SK-N-SH treated with all-trans-retinoic acid at 6 μM for 48 hours (cell line): ENCODE results near the gene SAMMSON.

Source experiments
- ATAC-seq: fragments of 200-7000 bp; cut with Tn5 transposase; 3 replicates; pipeline ENCODE4 v1.9.1; 2020; ENCODE audit warnings: mild to moderate bottlenecking, moderate library complexity
- ARNTL ChIP-seq: fragments of 450-650 bp; formaldehyde crosslinking; IDR thresholded peaks from 2 replicates; pipeline ENCODE4 v1.5.0; 2020; ENCODE audit warnings: low read depth, mild to moderate bottlenecking, moderate library complexity, borderline replicate concordance
- BACH2 ChIP-seq: fragments of 250-450 bp; sonication (Bioruptor Pico); IDR thresholded peaks from 2 replicates; pipeline ENCODE4 v1.9.0; 2021; ENCODE audit warnings: mild to moderate bottlenecking, borderline replicate concordance
- CSDC2 ChIP-seq: fragments of 250-450 bp; sonication (Bioruptor Pico); IDR thresholded peaks from 2 replicates; pipeline ENCODE4 v1.5.0; 2020; ENCODE audit warnings: mild to moderate bottlenecking, moderate library complexity
- ESRRG ChIP-seq: fragments of 250-450 bp; sonication (Bioruptor Pico); IDR thresholded peaks from 2 replicates; pipeline ENCODE4 v1.6.1; 2021; ENCODE audit warnings: mild to moderate bottlenecking
- GLIS3 ChIP-seq: fragments of 250-450 bp; sonication (Bioruptor Pico); IDR thresholded peaks from 2 replicates; pipeline ENCODE4 v1.5.0; 2020; ENCODE audit warnings: mild to moderate bottlenecking, moderate library complexity
- ISL1 ChIP-seq: fragments of 250-450 bp; sonication (Bioruptor Pico); IDR thresholded peaks from 2 replicates; pipeline ENCODE4 v2.1.2; 2022; ENCODE audit warnings: mild to moderate bottlenecking, moderate library complexity
- OSR1 ChIP-seq: fragments of 250-450 bp; sonication (Bioruptor Pico); IDR thresholded peaks from 2 replicates; pipeline ENCODE4 v1.8.0; 2022; ENCODE audit warnings: moderate library complexity, mild to moderate bottlenecking, inconsistent platforms
- PPARA ChIP-seq: fragments of 250-450 bp; sonication (Bioruptor Pico); IDR thresholded peaks from 2 replicates; pipeline ENCODE4 v1.5.0; 2020; ENCODE audit warnings: mild to moderate bottlenecking, borderline replicate concordance
- RARB ChIP-seq: fragments of 250-450 bp; sonication (Bioruptor Pico); IDR thresholded peaks from 2 replicates; pipeline ENCODE4 v1.8.0; 2021; ENCODE audit warnings: mild to moderate bottlenecking, moderate library complexity
- SNAI2 ChIP-seq: fragments of 250-450 bp; sonication (Bioruptor Pico); IDR thresholded peaks from 2 replicates; pipeline ENCODE4 v1.5.0; 2020; ENCODE audit warnings: mild to moderate bottlenecking, moderate library complexity
- TCF4 ChIP-seq: fragments of 250-450 bp; sonication (Bioruptor Pico); IDR thresholded peaks from 2 replicates; pipeline ENCODE4 v1.8.0; 2021; ENCODE audit warnings: mild to moderate bottlenecking, moderate library complexity, borderline replicate concordance
- TOX ChIP-seq: fragments of 250-450 bp; sonication (Bioruptor Pico); IDR thresholded peaks from 2 replicates; pipeline ENCODE4 v1.8.0; 2021; ENCODE audit warnings: mild to moderate bottlenecking, moderate library complexity, borderline replicate concordance
- ZC3H10 ChIP-seq: fragments of 250-450 bp; sonication (Bioruptor Pico); IDR thresholded peaks from 2 replicates; pipeline ENCODE4 v1.5.1; 2021; ENCODE audit warnings: mild to moderate bottlenecking, moderate library complexity
- ZFP3 ChIP-seq: fragments of 250-450 bp; sonication (Bioruptor Pico); IDR thresholded peaks from 2 replicates; pipeline ENCODE4 v1.5.0; 2020; ENCODE audit warnings: mild to moderate bottlenecking, moderate library complexity
- ZFP30 ChIP-seq: fragments of 450-650 bp; formaldehyde crosslinking; IDR thresholded peaks from 2 replicates; pipeline ENCODE4 v1.5.0; 2022; ENCODE audit warnings: mild to moderate bottlenecking, moderate library complexity
- ZNF565 ChIP-seq: fragments of 450-650 bp; formaldehyde crosslinking; conservative IDR thresholded peaks from 2 replicates; pipeline ENCODE4 v1.5.0; 2020; ENCODE audit warnings: low read depth, mild to moderate bottlenecking, moderate library complexity
- ZNF70 ChIP-seq: fragments of 450-650 bp; formaldehyde crosslinking; IDR thresholded peaks from 2 replicates; pipeline ENCODE4 v1.5.0; 2020; ENCODE audit warnings: mild to moderate bottlenecking, moderate library complexity
- ZNF8 ChIP-seq: fragments of 450-650 bp; formaldehyde crosslinking; IDR thresholded peaks from 2 replicates; pipeline ENCODE4 v1.5.0; 2020; ENCODE audit warnings: mild to moderate bottlenecking, moderate library complexity
- TF ChIP-seq, protein P1 (sequence below): fragments of 250-450 bp; sonication (Bioruptor Pico); IDR thresholded peaks from 2 replicates; pipeline ENCODE4 v1.8.0; 2020; ENCODE audit warnings: mild to moderate bottlenecking, moderate library complexity, borderline replicate concordance
- TF ChIP-seq, protein P2 (sequence below): fragments of 250-450 bp; sonication (Bioruptor Pico); IDR thresholded peaks from 2 replicates; pipeline ENCODE4 v1.5.1; 2021; ENCODE audit warnings: mild to moderate bottlenecking, moderate library complexity
- TF ChIP-seq, protein P3 (sequence below): fragments of 250-450 bp; sonication (Bioruptor Pico); IDR thresholded peaks from 2 replicates; pipeline ENCODE4 v1.5.0; 2020; ENCODE audit warnings: mild to moderate bottlenecking, moderate library complexity
- TF ChIP-seq, protein P4 (sequence below): fragments of 250-450 bp; sonication (Bioruptor Pico); IDR thresholded peaks from 2 replicates; pipeline ENCODE4 v1.5.1; 2020; ENCODE audit warnings: low read depth, mild to moderate bottlenecking, moderate library complexity
- TF ChIP-seq, protein P5 (sequence below): fragments of 250-450 bp; sonication (Bioruptor Pico); IDR thresholded peaks from 2 replicates; pipeline ENCODE4 v1.8.0; 2021; ENCODE audit warnings: low read depth, mild to moderate bottlenecking, moderate library complexity, borderline replicate concordance

SAMMSON gene

DNA sequence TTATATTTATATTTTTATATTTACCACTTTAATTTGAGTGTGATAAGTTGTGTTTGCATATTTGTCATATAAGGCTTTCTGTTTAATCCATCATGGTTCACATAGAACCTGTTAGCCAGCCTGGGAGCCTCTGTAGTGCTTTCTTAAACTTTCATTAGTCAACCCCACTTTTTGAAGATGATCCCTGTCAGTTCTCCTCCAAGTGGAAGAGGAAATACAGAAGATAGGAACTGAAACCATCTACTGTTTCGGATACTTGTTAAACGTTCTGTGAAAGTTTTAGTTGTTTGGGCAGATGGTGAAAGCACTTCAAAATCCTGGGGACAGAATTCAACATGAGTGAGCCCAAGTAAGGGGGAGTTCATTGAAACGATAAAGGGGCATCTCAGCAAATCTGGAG lies 4.6 kb upstream of the SAMMSON start:
- ATAC-seq: no peak
- no peak for TF ChIP-seq GLIS3 (CRISPR knock-in tag)
- no peak for TF ChIP-seq ARNTL (CRISPR knock-in tag)
- no peak for TF ChIP-seq ZNF565 (CRISPR knock-in tag)
- no peak for TF ChIP-seq SNAI2
- TF ChIP-seq, protein P1, sequence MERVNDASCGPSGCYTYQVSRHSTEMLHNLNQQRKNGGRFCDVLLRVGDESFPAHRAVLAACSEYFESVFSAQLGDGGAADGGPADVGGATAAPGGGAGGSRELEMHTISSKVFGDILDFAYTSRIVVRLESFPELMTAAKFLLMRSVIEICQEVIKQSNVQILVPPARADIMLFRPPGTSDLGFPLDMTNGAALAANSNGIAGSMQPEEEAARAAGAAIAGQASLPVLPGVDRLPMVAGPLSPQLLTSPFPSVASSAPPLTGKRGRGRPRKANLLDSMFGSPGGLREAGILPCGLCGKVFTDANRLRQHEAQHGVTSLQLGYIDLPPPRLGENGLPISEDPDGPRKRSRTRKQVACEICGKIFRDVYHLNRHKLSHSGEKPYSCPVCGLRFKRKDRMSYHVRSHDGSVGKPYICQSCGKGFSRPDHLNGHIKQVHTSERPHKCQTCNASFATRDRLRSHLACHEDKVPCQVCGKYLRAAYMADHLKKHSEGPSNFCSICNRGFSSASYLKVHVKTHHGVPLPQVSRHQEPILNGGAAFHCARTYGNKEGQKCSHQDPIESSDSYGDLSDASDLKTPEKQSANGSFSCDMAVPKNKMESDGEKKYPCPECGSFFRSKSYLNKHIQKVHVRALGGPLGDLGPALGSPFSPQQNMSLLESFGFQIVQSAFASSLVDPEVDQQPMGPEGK (CRISPR knock-in tag): no peak
- TF ChIP-seq TOX: no peak
- TF ChIP-seq CSDC2: no peak
- no peak for TF ChIP-seq ISL1 (CRISPR knock-in tag)
- TF ChIP-seq RARB (CRISPR knock-in tag): no peak
- no peak for TF ChIP-seq OSR1 (CRISPR knock-in tag)
- TF ChIP-seq TCF4 (CRISPR knock-in tag): no peak
- TF ChIP-seq, protein P2, sequence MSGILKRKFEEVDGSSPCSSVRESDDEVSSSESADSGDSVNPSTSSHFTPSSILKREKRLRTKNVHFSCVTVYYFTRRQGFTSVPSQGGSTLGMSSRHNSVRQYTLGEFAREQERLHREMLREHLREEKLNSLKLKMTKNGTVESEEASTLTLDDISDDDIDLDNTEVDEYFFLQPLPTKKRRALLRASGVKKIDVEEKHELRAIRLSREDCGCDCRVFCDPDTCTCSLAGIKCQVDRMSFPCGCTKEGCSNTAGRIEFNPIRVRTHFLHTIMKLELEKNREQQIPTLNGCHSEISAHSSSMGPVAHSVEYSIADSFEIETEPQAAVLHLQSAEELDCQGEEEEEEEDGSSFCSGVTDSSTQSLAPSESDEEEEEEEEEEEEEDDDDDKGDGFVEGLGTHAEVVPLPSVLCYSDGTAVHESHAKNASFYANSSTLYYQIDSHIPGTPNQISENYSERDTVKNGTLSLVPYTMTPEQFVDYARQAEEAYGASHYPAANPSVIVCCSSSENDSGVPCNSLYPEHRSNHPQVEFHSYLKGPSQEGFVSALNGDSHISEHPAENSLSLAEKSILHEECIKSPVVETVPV: no peak
- TF ChIP-seq ZNF70 (CRISPR knock-in tag): no peak
- no peak for TF ChIP-seq ZNF8
- TF ChIP-seq, protein P3, sequence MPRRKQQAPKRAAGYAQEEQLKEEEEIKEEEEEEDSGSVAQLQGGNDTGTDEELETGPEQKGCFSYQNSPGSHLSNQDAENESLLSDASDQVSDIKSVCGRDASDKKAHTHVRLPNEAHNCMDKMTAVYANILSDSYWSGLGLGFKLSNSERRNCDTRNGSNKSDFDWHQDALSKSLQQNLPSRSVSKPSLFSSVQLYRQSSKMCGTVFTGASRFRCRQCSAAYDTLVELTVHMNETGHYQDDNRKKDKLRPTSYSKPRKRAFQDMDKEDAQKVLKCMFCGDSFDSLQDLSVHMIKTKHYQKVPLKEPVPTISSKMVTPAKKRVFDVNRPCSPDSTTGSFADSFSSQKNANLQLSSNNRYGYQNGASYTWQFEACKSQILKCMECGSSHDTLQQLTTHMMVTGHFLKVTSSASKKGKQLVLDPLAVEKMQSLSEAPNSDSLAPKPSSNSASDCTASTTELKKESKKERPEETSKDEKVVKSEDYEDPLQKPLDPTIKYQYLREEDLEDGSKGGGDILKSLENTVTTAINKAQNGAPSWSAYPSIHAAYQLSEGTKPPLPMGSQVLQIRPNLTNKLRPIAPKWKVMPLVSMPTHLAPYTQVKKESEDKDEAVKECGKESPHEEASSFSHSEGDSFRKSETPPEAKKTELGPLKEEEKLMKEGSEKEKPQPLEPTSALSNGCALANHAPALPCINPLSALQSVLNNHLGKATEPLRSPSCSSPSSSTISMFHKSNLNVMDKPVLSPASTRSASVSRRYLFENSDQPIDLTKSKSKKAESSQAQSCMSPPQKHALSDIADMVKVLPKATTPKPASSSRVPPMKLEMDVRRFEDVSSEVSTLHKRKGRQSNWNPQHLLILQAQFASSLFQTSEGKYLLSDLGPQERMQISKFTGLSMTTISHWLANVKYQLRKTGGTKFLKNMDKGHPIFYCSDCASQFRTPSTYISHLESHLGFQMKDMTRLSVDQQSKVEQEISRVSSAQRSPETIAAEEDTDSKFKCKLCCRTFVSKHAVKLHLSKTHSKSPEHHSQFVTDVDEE (CRISPR knock-in tag): no peak
- TF ChIP-seq, protein P4, sequence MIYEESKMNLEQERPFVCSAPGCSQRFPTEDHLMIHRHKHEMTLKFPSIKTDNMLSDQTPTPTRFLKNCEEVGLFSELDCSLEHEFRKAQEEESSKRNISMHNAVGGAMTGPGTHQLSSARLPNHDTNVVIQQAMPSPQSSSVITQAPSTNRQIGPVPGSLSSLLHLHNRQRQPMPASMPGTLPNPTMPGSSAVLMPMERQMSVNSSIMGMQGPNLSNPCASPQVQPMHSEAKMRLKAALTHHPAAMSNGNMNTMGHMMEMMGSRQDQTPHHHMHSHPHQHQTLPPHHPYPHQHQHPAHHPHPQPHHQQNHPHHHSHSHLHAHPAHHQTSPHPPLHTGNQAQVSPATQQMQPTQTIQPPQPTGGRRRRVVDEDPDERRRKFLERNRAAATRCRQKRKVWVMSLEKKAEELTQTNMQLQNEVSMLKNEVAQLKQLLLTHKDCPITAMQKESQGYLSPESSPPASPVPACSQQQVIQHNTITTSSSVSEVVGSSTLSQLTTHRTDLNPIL (CRISPR knock-in tag): no peak
- TF ChIP-seq ESRRG (CRISPR knock-in tag): no peak
- TF ChIP-seq ZFP3 (CRISPR knock-in tag): no peak
- TF ChIP-seq PPARA (CRISPR knock-in tag): no peak
- no peak for TF ChIP-seq ZC3H10
- TF ChIP-seq, all 23 proteins: peak for 0

DNA sequence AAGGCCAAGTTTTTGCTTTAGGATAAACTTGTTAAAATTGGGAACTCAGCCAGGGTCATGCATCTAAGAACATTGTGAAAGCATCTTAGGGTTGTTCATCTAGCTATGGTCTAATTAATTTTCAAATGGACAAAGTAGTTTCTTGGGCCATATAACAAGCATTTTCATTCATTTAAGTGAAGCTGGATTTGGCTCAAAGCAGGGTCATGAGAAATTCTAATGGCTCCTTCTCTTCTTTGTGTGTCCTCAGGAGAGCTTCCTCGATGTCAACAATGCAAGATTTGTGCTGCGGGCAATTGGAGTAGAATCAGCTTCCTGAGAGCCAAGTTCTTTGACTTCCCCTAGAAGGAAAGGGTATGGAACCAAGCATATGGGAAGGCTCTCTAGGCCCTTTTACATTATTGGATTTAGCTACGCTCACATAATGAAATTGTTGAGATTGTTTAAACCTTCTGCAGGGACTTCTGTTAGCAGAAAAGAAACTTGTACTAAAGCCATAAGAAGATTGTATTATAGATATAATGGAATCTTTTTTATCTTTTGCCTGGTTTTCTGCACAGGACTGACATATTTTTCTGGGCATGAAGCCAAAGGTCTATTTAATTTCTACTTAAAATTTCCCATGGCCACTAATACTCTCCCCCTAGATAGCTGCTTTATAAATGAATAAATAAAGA lies 1.8 kb upstream of the SAMMSON start:
- ATAC-seq: peak; percentile 86
- TF ChIP-seq ZNF565 (CRISPR knock-in tag): no peak
- TF ChIP-seq OSR1 (CRISPR knock-in tag): no peak
- no peak for TF ChIP-seq TOX
- no peak for TF ChIP-seq ESRRG (CRISPR knock-in tag)
- 0 out of 2 replicates have a peak, but pooled peaks have one; percentile 23 for TF ChIP-seq ZNF8
- TF ChIP-seq ARNTL (CRISPR knock-in tag): no peak
- TF ChIP-seq, protein P4 (CRISPR knock-in tag): peak; percentile 49; the same call in 1 of the 2 replicates
- TF ChIP-seq TCF4 (CRISPR knock-in tag): peak; percentile 86; the same call in 1 of the 2 replicates
- no peak for TF ChIP-seq ZFP30 (CRISPR knock-in tag)
- no peak for TF ChIP-seq BACH2 (CRISPR knock-in tag)
- TF ChIP-seq ISL1 (CRISPR knock-in tag): peak; percentile 97
- TF ChIP-seq, protein P2: peak; percentile 78; the same call in 1 of the 2 replicates
- TF ChIP-seq PPARA (CRISPR knock-in tag): no peak
- TF ChIP-seq ZC3H10: peak; percentile 55; the same call in 1 of the 2 replicates
- TF ChIP-seq, protein P3 (CRISPR knock-in tag): 0 out of 2 replicates have a peak, but pooled peaks have one; percentile 73
- TF ChIP-seq, protein P5, sequence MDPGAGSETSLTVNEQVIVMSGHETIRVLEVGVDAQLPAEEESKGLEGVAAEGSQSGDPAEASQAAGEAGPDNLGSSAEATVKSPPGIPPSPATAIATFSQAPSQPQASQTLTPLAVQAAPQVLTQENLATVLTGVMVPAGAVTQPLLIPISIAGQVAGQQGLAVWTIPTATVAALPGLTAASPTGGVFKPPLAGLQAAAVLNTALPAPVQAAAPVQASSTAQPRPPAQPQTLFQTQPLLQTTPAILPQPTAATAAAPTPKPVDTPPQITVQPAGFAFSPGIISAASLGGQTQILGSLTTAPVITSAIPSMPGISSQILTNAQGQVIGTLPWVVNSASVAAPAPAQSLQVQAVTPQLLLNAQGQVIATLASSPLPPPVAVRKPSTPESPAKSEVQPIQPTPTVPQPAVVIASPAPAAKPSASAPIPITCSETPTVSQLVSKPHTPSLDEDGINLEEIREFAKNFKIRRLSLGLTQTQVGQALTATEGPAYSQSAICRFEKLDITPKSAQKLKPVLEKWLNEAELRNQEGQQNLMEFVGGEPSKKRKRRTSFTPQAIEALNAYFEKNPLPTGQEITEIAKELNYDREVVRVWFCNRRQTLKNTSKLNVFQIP (CRISPR knock-in tag): peak; percentile 73; the same call in 1 of the 2 replicates
